HepG2 (cell line): ENCODE results near the gene JMJD6. TPM values are rescaled to one million over a fixed set of nuclear protein-coding genes. Genes with fewer than 3 reads are reported as not detected.
A peak's percentile ranks its signal among the peaks of the same experiment; 100 is the strongest.

ENCODE experiments used
- AHR ChIP-seq: IDR thresholded peaks from 2 replicates; pipeline ENCODE4 v1.6.1; 2018; ENCODE audit warnings: missing genetic modification reagents, missing compliant biosample characterization
- AKAP8 ChIP-seq: sonication (generic); formaldehyde crosslinking; IDR thresholded peaks from 2 replicates; pipeline ENCODE4 v1.5.1; 2020; ENCODE audit warnings: mild to moderate bottlenecking, missing genetic modification reagents
- ATAD3A ChIP-seq: sonication (generic); formaldehyde crosslinking; IDR thresholded peaks from 2 replicates; pipeline ENCODE4 v1.4.0; 2020; ENCODE audit warnings: missing genetic modification reagents
- CHD2 ChIP-seq: IDR thresholded peaks from 2 replicates; pipeline ENCODE4 v1.6.1; 2011; ENCODE audit warnings: low read depth, low read length, improper control_type of control experiment
- DR1 ChIP-seq: sonication (generic); formaldehyde crosslinking; IDR thresholded peaks from 2 replicates; pipeline ENCODE4 v1.8.0; 2021; ENCODE audit warnings: mild to moderate bottlenecking, missing genetic modification reagents, inconsistent platforms
- EZH2 ChIP-seq: conservative IDR thresholded peaks from 2 replicates; pipeline ENCODE4 v1.6.1; 2012; ENCODE audit warnings: mild to moderate bottlenecking, low read depth, low read length, moderate library complexity
- FOXA1 ChIP-seq, 2 experiments: fragments of 450-650 bp in 1 of 2; sonication (generic) in 1 of 2; formaldehyde crosslinking in 1 of 2; IDR thresholded peaks; 2 replicates each; pipeline versions ENCODE4 v1.4.0 to v1.6.1; 2016 to 2020; ENCODE audit warnings: missing genetic modification reagents in 1 of 2
- FOXP1 ChIP-seq, 2 experiments: fragments of 450-650 bp in 1 of 2; IDR thresholded peaks; 2 replicates each; pipeline ENCODE4 v1.6.1; 2017 to 2018; ENCODE audit warnings: antibody characterized with exemption in 1 of 2
- HES4 ChIP-seq: sonication (generic); formaldehyde crosslinking; IDR thresholded peaks from 2 replicates; pipeline ENCODE4 v1.9.0; 2021; ENCODE audit warnings: mild to moderate bottlenecking, missing genetic modification reagents, borderline replicate concordance
- LCORL ChIP-seq, 2 experiments: fragments of 450-650 bp in 1 of 2; sonication (generic) in 1 of 2; formaldehyde crosslinking in 1 of 2; IDR thresholded peaks; 2 replicates each; pipeline versions ENCODE4 v1.5.0 to v1.6.1; 2017 to 2020; ENCODE audit warnings: antibody characterized with exemption in 1 of 2, missing genetic modification reagents in 1 of 2
- NFKB2 ChIP-seq: sonication (generic); formaldehyde crosslinking; IDR thresholded peaks from 2 replicates; pipeline ENCODE4 v1.4.0; 2020; ENCODE audit warnings: missing genetic modification reagents, borderline replicate concordance
- NR2F2 ChIP-seq: IDR thresholded peaks from 2 replicates; pipeline ENCODE4 v1.6.1; 2012; ENCODE audit warnings: low read depth, inconsistent platforms, borderline replicate concordance
- ONECUT2 ChIP-seq: sonication (generic); formaldehyde crosslinking; IDR thresholded peaks from 2 replicates; pipeline ENCODE4 v1.4.0; 2020; ENCODE audit warnings: missing genetic modification reagents
- ZC3H4 ChIP-seq: sonication (generic); formaldehyde crosslinking; IDR thresholded peaks from 2 replicates; pipeline ENCODE4 v1.4.0; 2020; ENCODE audit warnings: missing genetic modification reagents, borderline replicate concordance
- ZFP1 ChIP-seq: IDR thresholded peaks from 2 replicates; pipeline ENCODE4 v1.6.1; 2016
- ZNF17 ChIP-seq: sonication (generic); formaldehyde crosslinking; IDR thresholded peaks from 2 replicates; pipeline ENCODE4 v1.5.0; 2020; ENCODE audit warnings: mild to moderate bottlenecking, missing genetic modification reagents
- ZNF225 ChIP-seq: sonication (generic); formaldehyde crosslinking; IDR thresholded peaks from 2 replicates; pipeline ENCODE4 v1.4.0; 2020; ENCODE audit warnings: mild to moderate bottlenecking, missing genetic modification reagents
- ZNF256 ChIP-seq: sonication (generic); formaldehyde crosslinking; conservative IDR thresholded peaks from 2 replicates; pipeline ENCODE4 v1.4.0; 2020; ENCODE audit warnings: missing genetic modification reagents
- ZNF335 ChIP-seq: sonication (generic); formaldehyde crosslinking; IDR thresholded peaks from 2 replicates; pipeline ENCODE4 v1.4.0; 2020; ENCODE audit warnings: missing genetic modification reagents
- ZNF564 ChIP-seq: sonication (generic); formaldehyde crosslinking; IDR thresholded peaks from 2 replicates; pipeline ENCODE4 v1.8.1; 2023; ENCODE audit warnings: mild to moderate bottlenecking, missing genetic modification reagents
- ZNF569 ChIP-seq: sonication (generic); formaldehyde crosslinking; IDR thresholded peaks from 2 replicates; pipeline ENCODE4 v1.5.0; 2020; ENCODE audit warnings: mild to moderate bottlenecking, missing genetic modification reagents, moderate library complexity, borderline replicate concordance
- polyA plus RNA-seq, 8 experiments: library from polyadenylated mRNA; depleted of rRNA in 3 of 8; stranded (reverse) in 7 of 8; unstranded in 1 of 8; fragments of >200 nt; fragmentation: Illumina TruSeq in 4 of 8; extraction: Trizol in 4 of 8; gene quantifications; 2 replicates each; pipeline versions ENCODE4 v1.2.1 to v1.2.3, GENCODE V29; 2011 to 2016; ENCODE audit warnings: low read depth in 4 of 8, missing spikeins in 1 of 8, mixed read lengths in 1 of 8; ENCODE audit not compliant: insufficient read depth in 1 of 8
- total RNA-seq, 5 experiments: library from RNA; depleted of rRNA; stranded (reverse); fragments of >200 nt; fragmentation: Illumina TruSeq; extraction: Trizol; gene quantifications; 2 replicates each; pipeline ENCODE4 v1.2.3, GENCODE V29; 2016; ENCODE audit warnings: low read depth in 1 of 5
- TF ChIP-seq, protein P1 (sequence below): sonication (generic); formaldehyde crosslinking; IDR thresholded peaks from 2 replicates; pipeline ENCODE4 v1.4.0; 2020; ENCODE audit warnings: missing genetic modification reagents
- TF ChIP-seq, protein P2 (sequence below): IDR thresholded peaks from 2 replicates; pipeline ENCODE4 v1.6.1; 2012; ENCODE audit warnings: inconsistent platforms
- TF ChIP-seq, protein P3 (sequence below): sonication (generic); formaldehyde crosslinking; IDR thresholded peaks from 2 replicates; pipeline ENCODE4 v1.8.1; 2023; ENCODE audit warnings: mild to moderate bottlenecking, missing genetic modification reagents
- TF ChIP-seq, protein P4 (sequence below): sonication (generic); formaldehyde crosslinking; IDR thresholded peaks from 2 replicates; pipeline ENCODE4 v1.8.1; 2023; ENCODE audit warnings: missing genetic modification reagents, mild to moderate bottlenecking, borderline replicate concordance
- TF ChIP-seq, protein P5 (sequence below): IDR thresholded peaks from 2 replicates; pipeline ENCODE4 v1.6.1; 2016; ENCODE audit warnings: mild to moderate bottlenecking

The JMJD6 gene
- total and polyA plus RNA-seq, 2 of the 13 experiments (the other 11 are each of a cell fraction or from before 2014, with no cell fraction given) = 33.6 to 41.0 TPM

DNA sequence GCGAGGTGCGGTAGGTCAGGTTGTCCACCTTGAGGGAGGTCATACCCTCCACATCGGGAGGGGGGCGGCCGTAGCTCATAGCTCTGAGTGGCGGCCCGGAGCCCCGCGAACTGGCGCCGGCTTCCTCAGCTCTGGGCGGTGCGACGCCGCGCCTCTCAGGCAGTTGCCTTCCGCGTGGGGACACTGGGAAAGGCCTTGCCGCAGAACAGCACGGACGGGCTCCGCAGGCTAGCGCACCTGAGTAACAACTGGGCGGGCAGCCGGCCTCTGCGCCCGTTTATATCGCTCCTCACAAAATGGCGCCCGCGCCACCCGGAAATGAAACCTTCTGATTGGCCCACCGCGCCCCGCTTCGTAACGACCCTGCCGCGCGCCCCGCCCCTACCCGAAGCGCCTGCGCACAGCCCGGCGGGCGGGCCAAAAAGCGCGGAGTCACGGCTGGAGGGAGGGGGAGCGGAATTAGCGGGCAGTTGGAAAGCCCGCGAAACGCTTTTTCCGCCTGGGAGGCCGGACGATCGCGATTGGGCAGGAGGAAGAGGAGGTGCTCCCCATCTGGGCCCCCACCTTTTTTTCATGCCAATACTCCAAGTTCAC, 10.8 kb upstream of the JMJD6 start, which contains the start of gene SRSF2 (continued):
- TF ChIP-seq ZC3H4 (CRISPR knock-in tag) (peak; percentile 75; the same call in 1 of the 2 replicates), CHD2 (no peak), ZNF335 (CRISPR knock-in tag) (peak; percentile 91), AKAP8 (CRISPR knock-in tag) (0 out of 2 replicates have a peak, but pooled peaks have one; percentile 32), NR2F2 (no peak), FOXA1 (IDR thresholded peaks at IDR 0.05) (no peak), FOXA1 (CRISPR knock-in tag; IDR thresholded peaks at IDR 0.05) (peak; percentile 59; the same call in 1 of the 2 replicates), ZNF256 (CRISPR knock-in tag) (peak; percentile 84), DR1 (CRISPR knock-in tag) (peak; percentile 100), ZNF569 (CRISPR knock-in tag) (peak; percentile 73), ZNF225 (CRISPR knock-in tag) (peak; percentile 92), FOXP1 (IDR thresholded peaks at IDR 0.05) (no peak), FOXP1 (CRISPR knock-in tag; IDR thresholded peaks at IDR 0.05) (peak; percentile 12; the same call in 1 of the 2 replicates), ZNF17 (CRISPR knock-in tag) (no peak), ZNF564 (peak; percentile 51; the same call in 1 of the 2 replicates), HES4 (CRISPR knock-in tag) (peak; percentile 34; the same call in 1 of the 2 replicates), NFKB2 (CRISPR knock-in tag) (peak; percentile 93), AHR (peak; percentile 95), ONECUT2 (CRISPR knock-in tag) (no peak; the same call in 1 of the 2 replicates), EZH2 (no peak), ZFP1 (CRISPR knock-in tag) (peak; percentile 68; the same call in 1 of the 2 replicates), ATAD3A (CRISPR knock-in tag) (no peak), LCORL (IDR thresholded peaks at IDR 0.05) (no peak), LCORL (CRISPR knock-in tag; IDR thresholded peaks at IDR 0.05) (peak; percentile 68)
- TF ChIP-seq, protein P1, sequence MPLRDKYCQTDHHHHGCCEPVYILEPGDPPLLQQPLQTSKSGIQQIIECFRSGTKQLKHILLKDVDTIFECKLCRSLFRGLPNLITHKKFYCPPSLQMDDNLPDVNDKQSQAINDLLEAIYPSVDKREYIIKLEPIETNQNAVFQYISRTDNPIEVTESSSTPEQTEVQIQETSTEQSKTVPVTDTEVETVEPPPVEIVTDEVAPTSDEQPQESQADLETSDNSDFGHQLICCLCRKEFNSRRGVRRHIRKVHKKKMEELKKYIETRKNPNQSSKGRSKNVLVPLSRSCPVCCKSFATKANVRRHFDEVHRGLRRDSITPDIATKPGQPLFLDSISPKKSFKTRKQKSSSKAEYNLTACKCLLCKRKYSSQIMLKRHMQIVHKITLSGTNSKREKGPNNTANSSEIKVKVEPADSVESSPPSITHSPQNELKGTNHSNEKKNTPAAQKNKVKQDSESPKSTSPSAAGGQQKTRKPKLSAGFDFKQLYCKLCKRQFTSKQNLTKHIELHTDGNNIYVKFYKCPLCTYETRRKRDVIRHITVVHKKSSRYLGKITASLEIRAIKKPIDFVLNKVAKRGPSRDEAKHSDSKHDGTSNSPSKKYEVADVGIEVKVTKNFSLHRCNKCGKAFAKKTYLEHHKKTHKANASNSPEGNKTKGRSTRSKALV (CRISPR knock-in tag) = peak; percentile 89
- TF ChIP-seq, protein P2, sequence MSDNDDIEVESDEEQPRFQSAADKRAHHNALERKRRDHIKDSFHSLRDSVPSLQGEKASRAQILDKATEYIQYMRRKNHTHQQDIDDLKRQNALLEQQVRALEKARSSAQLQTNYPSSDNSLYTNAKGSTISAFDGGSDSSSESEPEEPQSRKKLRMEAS = peak; percentile 92
- TF ChIP-seq, protein P3, sequence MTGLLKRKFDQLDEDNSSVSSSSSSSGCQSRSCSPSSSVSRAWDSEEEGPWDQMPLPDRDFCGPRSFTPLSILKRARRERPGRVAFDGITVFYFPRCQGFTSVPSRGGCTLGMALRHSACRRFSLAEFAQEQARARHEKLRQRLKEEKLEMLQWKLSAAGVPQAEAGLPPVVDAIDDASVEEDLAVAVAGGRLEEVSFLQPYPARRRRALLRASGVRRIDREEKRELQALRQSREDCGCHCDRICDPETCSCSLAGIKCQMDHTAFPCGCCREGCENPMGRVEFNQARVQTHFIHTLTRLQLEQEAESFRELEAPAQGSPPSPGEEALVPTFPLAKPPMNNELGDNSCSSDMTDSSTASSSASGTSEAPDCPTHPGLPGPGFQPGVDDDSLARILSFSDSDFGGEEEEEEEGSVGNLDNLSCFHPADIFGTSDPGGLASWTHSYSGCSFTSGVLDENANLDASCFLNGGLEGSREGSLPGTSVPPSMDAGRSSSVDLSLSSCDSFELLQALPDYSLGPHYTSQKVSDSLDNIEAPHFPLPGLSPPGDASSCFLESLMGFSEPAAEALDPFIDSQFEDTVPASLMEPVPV (CRISPR knock-in tag) = peak; percentile 77; the same call in 1 of the 2 replicates
- TF ChIP-seq, protein P4, sequence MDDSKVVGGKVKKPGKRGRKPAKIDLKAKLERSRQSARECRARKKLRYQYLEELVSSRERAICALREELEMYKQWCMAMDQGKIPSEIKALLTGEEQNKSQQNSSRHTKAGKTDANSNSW (CRISPR knock-in tag) = peak; percentile 62
- TF ChIP-seq, protein P5, sequence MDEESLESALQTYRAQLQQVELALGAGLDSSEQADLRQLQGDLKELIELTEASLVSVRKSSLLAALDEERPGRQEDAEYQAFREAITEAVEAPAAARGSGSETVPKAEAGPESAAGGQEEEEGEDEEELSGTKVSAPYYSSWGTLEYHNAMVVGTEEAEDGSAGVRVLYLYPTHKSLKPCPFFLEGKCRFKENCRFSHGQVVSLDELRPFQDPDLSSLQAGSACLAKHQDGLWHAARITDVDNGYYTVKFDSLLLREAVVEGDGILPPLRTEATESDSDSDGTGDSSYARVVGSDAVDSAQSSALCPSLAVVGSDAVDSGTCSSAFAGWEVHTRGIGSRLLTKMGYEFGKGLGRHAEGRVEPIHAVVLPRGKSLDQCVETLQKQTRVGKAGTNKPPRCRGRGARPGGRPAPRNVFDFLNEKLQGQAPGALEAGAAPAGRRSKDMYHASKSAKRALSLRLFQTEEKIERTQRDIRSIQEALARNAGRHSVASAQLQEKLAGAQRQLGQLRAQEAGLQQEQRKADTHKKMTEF (CRISPR knock-in tag) = peak; percentile 97
